Transverse colon (tissue), 4 donors: ENCODE measurements around the gene IFIH1.

Experiments
- CTCF ChIP-seq, 5 experiments: fragments of 200-600 bp in 3 of 5; fragments of 450-650 bp in 2 of 5; sonication (generic) in 3 of 5; IDR thresholded peaks; 1 replicate in 2 of 5; 2 replicates in 3 of 5; pipeline ENCODE4 v1.5.1; 2016 to 2017; ENCODE audit warnings: antibody characterized with exemption in 5 of 5, inconsistent platforms in 3 of 5, mild to moderate bottlenecking in 2 of 5, moderate library complexity in 1 of 5
- EP300 ChIP-seq: sonication (generic); formaldehyde crosslinking; IDR thresholded peaks from one replicate; pipeline ENCODE4 v1.6.1; 2017; ENCODE audit warnings: antibody characterized with exemption, low read depth
- POLR2A ChIP-seq: fragments of 450-650 bp; IDR thresholded peaks from one replicate; pipeline ENCODE4 v1.6.1; 2016; ENCODE audit warnings: antibody characterized with exemption, mild to moderate bottlenecking, moderate library complexity
- POLR2AphosphoS5 ChIP-seq, 3 donors: sonication (generic); formaldehyde crosslinking; IDR thresholded peaks; one replicate each; pipeline ENCODE4 v1.6.1; 2016; ENCODE audit warnings: antibody characterized with exemption in 3 of 3

GRCh38 chr2:162342841-162343240, 24.4 kb upstream of the IFIH1 start:
- TF ChIP-seq POLR2A (no peak), CTCF (IDR thresholded peaks at IDR 0.05) (no peak), EP300 (no peak), POLR2AphosphoS5 (IDR thresholded peaks at IDR 0.05) (no peak)
